GM21447 (cell line): Measurements from ENCODE around the gene ADAMTSL4.

ENCODE experiments used
- ATAC-seq: cut with Tn5 transposase; IDR thresholded peaks from one replicate; pipeline ENCODE4 v1.9.1; 2021; ENCODE audit not compliant: unreplicated experiment

ADAMTSL4 gene

GRCh38 chr1:150532860-150533259 is 16.3 kb upstream of the ADAMTSL4 start:
- ATAC-seq = no peak

DNA sequence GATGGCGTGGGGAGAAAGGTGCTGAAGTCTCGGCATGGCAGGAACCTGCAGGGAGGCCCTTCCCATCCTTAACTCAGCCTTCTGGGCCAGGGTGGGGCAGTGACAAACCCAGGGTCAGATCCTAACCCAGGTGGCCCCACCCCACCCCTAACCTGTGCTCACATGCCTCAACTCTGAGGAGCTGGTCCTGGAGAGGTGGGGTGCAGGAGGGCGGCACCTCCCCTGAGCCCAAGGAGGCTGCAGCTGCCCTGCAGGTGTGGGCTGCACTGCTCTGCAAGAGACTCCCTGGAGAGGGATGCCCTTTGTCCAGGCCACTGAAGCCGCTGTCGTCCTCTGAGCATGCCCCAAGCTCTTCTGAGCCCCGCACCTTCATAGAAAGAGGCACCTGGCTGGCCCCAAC is 15.2 kb upstream of the ADAMTSL4 start:
- ATAC-seq = no peak

DNA sequence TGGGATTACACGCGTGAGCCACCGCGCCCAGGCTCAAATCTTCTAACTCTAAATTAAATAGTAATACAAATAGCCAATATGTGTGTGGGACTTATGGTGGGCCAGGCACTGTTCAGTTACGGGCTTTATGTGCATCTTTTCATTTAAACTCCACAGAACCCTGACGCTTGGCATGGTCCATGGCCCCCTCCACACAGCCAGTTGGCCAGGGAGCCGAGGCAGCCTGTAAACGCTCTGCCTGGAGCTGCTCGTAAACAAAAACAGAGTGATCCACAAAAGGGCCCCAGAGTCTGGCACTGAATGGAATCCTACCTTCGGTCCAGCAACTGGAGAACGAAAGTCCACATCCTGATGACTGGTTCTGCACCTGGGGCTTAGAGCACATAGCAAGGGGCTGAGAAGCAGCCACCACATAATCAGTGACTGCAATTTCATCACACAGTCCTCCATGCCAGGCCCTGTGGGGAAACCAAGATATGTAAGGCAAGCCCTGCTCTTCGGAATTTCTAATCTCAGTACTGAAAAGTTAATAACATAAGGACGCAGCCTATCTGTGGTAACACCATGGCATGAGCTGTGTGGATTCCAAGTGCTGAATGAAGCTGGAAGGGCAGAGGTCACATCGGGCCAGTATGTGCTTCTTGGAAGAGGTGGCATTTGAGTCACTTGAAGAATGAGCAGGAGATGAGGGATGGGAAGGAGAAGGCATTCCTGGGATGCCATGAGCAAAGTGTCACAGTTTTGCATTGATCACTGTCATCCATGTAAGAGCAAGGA is 13.5 kb upstream of the ADAMTSL4 start:
- no peak for ATAC-seq

- no peak for ATAC-seq
Observed at GRCh38 chr1:150536836-150537731, 12.1 kb upstream of the ADAMTSL4 start.

DNA sequence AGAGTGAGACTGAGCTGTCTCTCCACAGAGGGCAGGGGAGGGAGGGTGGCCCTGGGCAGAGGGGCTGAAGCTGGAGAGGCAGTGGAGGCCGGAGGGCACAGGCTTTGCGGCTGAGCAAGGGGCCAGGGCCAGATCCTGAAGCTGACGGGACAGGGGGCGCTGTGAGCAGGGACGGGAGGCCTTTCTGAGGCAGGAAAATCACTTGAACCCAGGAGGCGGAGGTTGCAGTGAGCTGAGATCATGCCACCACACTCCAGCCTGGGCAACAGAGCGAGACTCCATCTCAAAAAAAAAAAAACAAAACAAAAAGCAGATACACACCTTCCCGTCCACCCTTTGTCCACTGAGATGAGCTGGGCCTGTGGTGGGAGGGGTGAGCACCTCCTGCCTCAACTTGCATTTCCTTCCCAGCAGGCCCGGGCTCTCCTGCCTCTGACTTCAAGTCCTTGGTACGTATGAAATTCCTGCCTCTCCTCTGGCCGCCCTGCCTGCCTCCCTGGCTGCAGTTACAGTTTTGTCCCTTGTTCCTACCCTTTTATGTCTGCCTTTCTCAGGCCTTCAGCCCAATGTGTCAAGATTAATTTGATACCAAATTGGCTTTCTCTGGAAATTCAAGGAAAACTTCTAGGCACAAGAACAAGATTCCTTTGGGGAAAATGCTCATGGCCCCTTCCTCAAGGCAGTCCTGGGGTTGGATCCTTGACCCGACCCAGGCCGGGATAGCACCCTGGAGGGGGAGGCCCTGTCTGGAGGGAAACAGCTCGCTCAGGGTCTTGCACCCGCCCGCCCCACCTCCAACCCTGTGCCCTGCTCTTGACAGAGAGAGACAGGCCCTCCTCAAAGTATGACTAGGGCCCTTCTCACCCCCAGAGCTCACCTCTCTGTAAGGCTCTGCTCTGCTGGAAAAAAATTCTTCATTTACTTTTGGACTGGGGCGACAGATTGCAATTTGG is 11.2 kb upstream of the ADAMTSL4 start:
- ATAC-seq = no peak

DNA sequence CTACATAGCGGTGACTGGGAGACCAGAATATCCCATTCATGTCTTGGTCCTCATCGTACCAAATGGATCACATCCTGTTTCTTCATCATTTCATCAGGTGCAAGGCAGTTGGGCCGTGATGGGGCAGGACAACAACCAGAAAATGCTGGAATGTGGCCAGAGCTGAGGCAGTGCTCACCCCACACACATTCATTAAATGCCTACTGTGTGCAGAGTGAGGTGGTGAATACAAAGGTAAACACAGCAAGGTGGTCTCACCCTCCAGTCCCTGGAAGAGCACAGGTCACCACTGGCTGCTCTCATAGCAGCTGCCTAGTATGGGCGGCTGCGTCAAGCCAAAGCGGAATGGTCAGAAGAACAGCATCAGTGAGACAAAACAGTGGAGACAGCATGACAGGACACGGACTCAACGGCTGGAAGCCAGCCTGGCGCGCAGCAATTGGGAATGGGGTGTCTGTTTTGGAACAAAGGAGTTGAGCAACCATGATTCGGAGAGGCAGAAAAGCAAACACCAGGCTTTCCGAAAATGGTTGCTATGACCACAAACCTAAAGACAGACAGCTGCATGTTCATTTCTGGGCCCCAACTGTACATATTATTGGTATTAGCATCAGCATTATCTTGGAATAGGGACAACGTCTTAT is 5.6 kb upstream of the ADAMTSL4 start:
- ATAC-seq = no peak

DNA sequence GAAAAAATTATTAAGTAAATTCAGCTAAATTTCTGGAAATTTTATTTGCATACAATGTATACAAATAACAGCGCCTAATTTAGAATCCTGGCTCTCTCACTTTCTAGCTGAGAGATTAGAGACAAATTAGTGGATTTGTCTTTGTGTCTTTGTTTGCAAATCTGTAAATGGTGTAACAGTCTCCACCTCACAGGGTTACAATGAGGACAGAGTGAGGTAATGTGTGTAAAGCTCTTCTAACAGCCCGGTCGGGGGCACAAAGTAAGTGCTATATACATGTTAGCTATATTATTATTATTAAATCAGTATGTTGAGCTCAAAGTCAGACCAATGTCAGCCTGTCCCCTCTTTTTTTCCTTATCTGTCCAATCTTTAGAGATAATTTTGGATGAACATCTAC is 5.0 kb upstream of the ADAMTSL4 start:
- ATAC-seq = no peak

DNA sequence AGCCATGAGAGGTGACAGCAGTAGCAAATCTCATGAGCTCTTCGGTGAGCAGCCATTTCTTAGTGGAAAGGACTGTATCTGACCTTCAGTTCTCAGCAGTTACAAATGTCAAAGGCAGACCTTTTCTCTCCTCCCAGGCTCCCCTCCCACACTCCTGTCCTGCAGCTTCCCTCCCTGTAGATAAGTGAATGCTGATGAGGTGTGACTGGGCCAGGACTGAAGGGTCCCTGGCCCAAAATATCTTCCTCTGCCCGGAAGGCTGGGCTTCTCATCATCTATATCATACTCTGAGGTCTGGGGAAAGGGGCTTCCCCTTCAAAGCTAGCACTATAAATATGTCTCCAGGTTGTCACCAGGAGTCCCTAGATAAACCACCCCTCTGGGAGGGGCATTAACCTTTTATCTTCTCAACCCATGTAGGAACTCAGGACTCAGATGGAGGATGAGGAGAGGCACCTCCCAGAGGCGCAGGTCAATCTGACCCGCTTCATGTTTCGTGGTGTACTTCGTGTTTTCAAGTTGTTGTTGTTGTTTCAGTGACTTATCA is 3.6 kb upstream of the ADAMTSL4 start:
- no peak for ATAC-seq

DNA sequence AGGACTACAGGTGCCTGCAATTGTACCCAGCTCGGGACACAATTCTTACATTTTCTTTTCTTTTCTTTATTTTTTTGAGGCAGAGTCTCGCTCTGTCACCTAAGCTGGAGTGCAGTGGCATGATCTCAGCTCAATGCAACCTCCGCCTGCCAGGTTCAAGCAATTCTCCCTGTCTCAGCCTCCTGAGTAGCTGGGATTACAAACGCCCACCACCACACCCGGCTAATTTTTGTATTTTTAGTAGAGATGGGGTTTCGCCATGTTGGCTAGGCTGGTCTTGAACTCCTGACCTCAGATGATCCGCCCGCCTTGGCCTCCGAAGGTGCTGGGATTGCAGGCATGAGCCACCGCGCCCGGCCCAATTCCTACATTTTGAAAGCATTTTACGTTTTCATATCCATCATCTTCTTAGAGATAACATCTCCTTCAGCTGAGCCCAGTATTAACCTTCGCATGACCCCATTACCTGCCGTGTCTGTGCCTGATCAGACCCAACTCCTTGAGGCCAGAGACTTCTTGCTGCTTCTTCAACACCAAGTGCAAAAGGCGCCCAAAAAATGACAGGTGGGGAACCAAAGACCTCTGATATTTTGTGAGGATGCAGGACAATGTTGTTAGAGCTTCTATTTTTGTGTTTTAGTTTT is 2.8 kb upstream of the ADAMTSL4 start:
- ATAC-seq = no peak

DNA sequence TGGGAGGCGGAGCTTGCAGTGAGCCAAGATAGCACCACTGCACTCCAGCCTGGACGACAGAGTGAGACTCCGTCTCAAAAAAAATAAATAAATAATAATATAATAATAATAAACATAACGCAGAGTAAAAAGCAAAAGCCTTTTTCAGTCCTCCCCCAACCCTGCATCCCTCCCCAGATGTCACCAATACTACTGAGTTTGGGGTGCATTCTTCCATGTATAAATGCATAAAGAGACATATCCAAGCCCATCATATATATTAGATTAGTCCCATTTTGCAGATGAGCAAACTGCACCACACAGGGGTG is 930 bp upstream of the ADAMTSL4 start:
- no peak for ATAC-seq

DNA sequence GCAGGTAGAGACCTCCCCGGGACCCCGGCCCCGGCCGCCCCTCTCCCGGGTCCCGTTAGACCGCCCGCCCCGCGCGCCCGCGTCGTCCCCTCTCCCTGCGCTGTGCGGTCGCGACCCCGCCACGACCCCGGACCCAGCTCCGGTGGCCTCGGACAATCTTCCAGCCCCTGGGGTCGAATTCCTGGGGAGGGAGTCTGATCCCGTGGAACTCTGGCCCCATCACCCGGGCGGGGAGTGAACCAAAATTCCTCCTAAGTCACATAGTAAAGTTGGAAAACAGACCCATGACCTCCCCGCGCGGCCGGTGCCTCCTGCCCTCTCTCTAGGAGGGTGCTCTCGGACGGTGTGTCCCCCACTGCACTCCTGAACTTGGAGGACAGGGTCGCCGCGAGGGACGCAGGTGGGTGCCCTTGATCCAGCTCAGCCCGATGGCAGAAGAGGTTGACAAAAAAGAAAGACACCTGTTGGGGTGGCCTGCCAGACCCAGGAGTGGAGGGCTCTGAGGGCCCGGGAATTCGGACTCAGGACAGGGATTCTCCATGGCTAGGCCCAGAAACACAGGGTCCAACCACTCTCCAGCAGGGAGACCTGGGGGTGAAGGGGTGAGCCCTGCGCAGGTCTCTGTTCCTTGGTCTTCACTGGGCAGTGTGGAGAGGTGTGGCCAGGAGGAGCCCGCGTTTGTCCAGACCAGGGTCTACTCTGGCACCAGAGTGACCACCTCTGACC is 451 bp downstream of the ADAMTSL4 start:
- ATAC-seq = no peak

- ATAC-seq = no peak
Observed at GRCh38 chr1:150550222-150551050, 1.2 kb downstream of the ADAMTSL4 start.

DNA sequence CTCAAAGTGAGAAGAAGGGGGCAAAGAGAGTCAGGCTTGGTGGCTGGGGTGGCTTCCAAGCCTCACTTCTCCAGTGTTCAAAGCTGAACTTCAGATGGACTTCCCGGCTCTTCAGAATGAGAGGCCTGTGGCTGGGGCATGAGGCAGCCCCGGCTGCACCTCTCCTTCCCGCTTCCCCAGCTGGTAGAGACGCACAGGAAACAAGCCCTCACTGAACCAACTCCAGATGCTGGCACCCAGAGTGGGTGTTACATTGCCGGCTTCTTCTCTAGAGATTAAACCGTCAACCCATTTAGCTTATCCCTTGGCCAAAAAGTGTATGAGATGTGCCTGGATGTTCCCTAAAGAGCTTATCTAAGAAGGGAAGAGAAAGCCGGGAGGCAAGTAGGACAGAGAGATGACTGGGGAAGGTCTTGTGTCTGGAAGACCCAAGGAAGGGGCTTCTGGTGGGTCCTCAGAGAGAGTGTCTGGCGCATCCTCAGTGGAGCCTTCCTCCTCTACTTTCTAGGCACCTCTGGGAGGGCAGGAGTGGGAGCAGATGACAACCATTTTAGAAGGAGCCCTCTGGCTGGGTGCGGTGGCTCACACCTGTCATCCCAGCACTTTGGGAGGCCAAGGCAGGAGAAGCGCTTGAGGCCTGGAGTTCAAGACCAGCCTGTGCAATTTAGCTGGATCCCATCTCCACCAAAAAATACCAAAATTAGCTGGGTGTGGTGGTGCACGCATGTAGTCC is 2.0 kb downstream of the ADAMTSL4 start:
- no peak for ATAC-seq

DNA sequence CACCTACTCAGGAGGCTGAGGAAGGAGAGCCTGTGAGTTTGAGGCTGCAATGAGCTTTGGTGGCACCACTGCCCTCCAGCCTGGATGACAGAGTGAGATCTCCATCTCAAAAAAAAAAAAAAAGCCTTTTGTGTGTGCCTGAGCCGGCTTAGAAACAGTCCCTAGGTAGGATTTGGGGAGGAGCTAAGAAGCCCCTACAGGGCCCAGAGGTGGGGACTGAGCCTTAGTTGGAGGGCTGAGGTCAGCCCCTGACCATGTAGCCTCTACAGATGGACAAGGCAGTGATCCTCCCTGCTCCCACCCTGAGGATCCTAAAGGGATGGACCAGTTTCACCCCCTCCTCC is 2.5 kb downstream of the ADAMTSL4 start:
- no peak for ATAC-seq

- no peak for ATAC-seq
Observed at GRCh38 chr1:150552128-150552910, 3.1 kb downstream of the ADAMTSL4 start.

GRCh38 chr1:150552911-150553289 is 3.7 kb downstream of the ADAMTSL4 start:
- ATAC-seq = no peak

DNA sequence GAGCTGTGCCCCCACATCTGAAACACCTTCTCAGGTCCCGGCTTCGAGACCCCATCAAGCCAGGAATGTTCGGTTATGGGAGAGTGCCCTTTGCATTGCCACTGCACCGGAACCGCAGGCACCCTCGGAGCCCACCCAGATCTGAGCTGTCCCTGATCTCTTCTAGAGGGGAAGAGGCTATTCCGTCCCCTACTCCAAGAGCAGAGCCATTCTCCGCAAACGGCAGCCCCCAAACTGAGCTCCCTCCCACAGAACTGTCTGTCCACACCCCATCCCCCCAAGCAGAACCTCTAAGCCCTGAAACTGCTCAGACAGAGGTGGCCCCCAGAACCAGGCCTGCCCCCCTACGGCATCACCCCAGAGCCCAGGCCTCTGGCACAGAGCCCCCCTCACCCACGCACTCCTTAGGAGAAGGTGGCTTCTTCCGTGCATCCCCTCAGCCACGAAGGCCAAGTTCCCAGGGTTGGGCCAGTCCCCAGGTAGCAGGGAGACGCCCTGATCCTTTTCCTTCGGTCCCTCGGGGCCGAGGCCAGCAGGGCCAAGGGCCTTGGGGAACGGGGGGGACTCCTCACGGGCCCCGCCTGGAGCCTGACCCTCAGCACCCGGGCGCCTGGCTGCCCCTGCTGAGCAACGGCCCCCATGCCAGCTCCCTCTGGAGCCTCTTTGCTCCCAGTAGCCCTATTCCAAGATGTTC is 4.3 kb downstream of the ADAMTSL4 start:
- no peak for ATAC-seq
